NCI-H226 (cell line): ENCODE measurements around the gene TIRAP.
A peak's percentile ranks its signal among the peaks of the same experiment; 100 is the strongest.

Experiments used
- DNase-seq: peaks from one replicate; pipeline ENCODE4 v3.0.0-alpha.2; 2015

The TIRAP gene

DNA sequence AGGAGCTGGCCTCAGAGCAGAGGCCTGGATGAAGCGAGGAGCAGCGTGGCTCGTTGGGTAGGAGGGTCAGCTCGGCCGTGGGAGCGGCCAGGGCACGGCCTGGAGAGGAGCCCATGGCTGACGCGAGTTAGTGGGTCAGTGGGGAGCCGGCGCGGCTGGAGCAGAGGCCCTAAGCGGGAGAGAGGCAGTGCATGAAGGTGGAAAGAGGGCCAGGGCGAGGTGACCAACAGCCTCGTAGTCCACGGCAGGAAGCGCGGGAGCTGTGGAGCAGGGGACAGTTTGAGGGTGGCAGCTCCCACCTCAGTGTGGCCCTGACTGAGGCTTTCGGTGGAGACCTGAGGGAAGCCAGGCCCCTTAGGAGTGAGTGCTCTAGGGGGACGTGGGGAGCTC lies 45.1 kb downstream of the TIRAP start:
- DNase-seq: no peak

DNA sequence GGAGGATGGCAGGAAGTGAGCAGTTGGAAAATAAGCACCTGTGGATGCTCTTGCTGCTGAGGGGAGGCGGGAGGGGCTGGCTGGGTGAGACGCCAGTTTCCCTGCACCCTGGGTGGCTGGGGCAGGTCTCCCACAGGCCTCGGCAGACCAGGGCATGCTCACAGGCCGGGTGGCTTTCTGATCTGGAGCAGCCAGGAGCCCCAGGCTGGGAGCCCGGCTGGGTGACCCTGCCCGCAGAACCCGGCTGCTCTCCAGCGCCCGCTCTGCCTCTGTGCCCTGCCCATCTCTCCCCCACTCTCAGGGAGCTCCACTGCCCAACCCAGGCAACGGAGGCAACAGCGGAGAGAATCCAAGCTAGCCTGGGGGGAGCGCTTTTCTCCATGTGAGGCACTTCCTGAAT lies 45.6 kb downstream of the TIRAP start:
- no peak for DNase-seq

DNA sequence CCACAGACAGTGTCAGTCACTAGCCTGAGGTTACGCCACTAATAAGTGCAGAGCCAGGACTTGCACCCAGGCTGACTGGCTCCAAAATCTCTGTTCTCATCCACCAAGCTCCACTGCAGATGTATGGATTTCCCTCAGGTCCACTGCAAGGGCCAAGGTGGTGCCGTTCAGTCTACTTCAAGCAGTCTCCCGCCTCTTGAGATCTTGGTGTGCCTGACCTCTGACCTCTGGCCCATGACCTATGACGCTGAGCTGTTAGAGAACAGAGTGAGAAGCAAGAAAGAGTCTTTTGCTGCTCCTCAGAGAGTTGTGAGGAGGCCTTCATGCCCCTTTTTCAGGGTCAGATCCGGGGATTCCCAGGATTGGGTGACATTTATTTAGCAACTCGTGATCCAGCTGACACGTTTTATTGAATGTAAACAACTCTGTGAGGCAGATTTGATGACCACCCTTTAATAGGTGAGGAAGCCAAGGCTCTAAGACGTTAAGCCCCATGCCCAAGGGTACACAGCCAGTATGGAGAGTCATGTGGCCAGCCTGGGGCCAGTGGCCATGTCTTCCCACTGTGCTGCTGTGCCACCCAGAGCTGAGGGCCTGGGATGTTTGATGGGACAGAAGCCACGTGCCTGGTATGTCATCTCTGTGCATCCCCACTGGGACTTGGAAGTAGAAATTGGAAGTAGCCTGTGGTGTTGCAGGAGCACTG lies 46.2 kb downstream of the TIRAP start:
- no peak for DNase-seq

DNA sequence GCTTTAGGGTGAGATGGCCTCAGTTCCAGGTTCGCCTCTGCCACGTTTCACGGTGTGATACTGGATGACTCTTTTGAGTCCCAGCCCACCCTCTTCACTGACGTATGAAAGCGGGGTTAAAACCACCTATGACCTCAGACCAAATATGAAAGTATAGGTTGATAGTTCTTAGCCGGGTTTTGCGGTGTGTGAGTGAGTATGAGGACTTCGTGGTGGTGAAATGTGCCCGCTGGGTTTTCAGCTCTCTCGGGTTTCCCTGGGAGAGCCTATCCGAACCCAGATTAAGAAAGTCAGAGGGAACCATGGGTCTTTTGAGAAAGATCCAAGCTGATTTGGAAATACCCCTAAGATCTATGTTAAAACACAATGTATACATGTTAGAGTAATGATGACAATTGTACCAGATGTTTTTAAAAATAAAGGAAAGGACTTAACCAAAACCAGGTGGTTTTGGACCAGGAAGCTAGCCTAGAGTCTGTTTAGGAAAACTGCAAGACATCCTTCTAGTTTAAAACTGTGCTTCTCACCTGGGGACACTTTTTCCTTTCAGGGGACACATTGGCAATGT lies 46.8 kb downstream of the TIRAP start:
- DNase-seq: no peak

DNA sequence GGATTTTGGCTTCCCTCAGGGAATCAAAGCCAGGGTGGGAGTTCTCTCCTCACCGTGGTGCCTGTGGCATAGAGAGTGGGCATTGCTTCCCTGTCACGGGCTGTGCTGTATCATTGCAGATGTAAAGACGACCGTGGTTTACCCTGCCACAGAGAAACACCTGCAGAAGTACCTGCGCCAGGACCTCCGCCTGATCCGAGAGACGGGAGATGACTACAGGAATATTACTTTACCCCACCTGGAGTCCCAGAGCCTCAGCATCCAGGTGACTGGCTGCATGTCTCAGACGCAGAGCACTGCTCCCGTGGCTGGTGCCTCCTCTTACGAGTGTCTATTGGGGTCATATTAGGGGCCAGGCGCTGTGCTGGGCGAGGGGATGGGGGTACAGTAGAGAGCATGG lies 48.4 kb downstream of the TIRAP start:
- DNase-seq: no peak

DNA sequence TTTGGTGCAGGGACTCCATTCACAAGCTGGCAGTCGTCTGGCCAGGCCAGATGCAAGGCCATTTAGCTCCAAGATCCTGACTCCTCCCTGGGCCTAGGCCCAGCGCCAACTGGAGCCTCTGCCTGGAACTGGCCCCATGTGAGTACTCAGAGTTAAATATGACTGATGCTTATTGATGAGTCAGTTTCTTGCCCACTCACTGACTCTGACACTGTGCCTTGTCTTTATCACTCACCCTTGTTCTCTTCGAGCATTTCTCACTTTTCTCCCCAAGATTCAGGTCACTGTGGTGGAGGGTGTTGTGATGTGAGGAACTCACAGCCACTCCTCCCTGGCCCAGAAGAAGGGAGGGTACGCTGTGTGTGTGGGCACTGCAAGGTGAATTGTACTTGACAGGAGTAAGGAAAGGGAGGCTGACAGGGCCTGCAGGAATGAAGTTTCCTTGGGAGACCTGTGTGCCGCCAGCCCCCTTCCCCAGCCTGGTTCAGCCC lies 49.4 kb downstream of the TIRAP start:
- peak; percentile 71 for DNase-seq

DNA sequence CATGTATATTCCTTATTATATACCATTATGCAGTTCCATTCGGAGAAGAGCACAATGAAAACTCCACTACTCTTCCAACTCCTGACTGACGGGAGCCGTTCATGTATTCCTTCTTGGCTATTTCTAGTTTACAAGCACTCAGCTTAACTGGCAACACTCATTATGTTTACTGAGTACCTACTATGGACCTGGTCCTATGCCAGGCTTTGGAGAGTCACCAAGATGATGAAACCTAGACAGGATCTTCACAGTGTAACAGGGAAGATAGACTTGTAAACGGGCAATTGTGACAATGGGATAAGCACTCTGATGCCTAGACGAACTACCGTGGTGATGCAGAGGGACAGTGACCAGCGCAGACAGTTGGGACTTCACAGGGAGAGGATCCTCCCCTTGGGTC lies 50.2 kb downstream of the TIRAP start:
- no peak for DNase-seq

DNA sequence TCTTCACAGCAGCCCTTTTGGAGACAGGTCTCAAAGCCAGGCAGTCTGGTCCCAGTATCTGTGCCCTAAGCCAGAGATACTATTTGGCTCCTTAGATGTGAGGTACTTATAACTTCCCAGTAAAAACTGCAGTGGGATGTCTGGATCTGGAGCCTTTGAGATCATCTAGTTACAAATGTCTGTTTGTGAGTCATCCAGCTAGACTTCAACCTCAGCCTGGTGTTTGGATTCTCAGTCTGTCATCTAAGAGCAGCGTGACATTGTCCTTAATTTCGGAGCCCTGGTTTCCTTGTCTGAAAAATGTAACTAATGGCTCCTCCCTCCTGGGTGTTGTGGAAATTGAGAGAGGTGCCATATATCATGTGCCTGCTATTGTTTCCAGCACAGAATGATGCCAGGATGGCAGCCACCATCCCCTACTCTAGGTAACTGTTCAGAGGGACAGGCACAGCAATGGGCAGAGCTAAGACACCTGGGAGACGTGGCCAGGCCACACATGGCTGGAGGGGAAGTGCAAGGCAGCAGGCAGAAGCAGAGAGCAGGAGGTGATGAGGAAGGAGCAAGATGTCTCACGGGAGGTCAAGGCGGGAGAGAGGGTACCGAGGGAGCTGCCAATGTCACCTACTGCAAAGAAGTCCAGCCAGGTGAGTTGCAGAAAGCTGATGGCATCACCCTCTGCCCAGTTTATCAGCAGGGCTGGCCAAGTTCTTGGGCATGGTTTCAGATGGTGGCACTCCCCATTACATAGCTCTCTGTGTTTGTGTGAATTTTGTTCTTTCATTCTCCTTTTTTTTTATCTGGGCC lies 52.0 kb downstream of the TIRAP start:
- no peak for DNase-seq

DNA sequence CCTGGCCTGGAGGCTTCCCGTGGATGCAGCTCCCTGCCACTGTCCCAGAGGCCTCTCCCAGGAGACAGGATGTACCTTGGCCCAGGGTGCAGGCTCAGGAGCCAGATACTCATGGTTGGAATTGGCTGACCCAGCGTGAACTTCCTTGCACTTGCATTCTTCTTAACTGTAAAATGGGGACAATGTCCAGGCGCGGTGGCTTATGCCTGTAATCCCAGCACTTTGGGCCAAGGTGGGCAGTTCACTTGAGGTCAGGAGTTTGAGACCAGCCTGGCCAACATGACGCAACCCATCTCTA lies 52.5 kb downstream of the TIRAP start:
- DNase-seq: no peak

DNA sequence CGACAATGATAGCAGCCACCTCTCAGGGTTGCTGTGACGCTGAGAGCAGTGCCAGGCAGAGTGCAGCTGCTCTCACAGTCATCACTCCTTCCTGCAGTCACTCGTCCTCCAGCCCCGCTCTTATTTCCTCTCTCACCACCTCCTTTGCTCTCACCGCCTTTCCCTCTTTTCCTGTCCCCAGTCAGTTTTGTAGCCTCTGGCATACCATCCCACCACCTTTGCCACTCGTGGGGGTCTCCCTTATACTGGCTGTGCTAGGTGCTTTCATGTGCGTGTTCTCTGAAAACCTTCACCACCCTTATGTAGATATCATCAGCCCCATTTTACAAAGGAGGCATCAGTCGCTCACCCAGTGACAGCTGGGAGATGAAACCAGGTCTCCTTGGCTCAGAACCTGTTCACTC lies 53.2 kb downstream of the TIRAP start:
- no peak for DNase-seq

DNA sequence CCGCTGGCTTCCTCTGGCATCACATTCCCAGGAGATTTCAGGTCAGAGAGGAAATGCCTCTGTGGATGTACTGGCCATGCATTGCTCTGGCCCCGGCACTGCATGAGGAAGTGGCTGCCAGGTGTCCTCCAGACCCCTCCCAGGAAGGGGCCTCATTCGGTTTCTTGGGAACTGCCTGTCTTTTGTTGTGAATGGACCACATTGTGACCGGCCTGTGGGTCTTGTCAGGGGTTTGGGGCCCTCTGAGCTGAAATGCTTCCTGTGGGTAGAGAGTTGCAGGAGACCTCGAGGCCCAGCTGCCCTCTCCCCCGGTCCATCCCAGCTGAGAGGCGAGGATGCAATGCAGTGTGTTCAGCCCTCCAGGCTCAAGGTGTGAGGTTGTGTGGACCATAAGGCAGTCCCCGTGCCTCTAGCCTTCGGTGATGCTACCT lies 53.8 kb downstream of the TIRAP start:
- DNase-seq: no peak

DNA sequence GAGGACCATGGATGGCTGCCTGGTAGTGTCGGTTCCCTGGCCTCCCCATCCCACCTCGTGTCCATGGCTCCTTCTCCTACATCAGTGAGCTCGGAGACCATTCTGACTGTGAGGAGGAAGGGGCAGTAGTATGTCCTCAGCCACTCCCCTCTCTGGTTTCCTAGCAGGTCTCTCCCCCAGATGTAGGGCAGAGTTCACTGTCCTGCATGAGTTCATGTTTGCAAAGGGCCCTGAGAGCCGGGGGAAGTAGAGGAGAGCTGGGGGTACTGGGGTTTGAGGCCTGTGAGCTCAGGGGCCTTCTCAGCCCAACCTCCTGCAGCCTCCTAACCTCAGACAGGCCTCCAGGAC lies 54.2 kb downstream of the TIRAP start:
- no peak for DNase-seq

DNA sequence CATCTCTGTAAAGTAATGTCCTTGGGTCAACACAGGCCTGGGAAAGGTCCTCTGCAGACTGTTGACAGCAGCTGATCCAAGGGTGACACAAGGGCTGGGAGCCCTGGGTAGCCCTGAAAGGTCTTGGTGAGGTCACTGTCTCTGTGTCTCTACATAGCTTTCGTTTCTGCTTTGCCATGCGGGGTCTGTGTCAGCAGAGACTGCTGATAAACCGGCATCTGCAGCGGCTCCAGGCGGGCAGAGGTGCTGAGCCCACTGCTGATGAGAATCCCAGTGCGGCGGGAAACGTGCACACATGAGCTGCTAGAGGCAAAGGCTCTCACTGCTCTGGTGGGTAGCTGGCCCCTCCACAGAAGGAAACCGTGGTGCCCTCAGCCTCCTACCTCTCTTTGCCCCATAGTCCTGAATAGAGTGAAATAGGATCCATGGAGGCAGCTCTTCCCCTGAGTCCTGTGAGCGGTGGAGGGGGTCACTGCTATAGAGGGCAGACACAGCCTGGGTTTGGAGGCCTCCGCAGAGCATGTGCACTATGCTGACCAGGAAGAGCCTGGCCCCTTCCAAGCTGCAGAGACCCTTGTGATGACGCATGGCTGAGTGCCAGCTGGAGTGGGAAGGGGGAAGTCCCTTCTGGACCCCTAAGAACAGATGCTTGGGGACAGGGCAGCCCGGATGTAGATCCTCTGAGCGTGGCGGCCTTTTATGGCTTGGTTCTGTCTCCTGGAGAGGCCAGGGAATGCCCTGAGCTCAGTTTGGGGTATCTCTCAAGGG lies 54.8 kb downstream of the TIRAP start:
- DNase-seq: no peak

DNA sequence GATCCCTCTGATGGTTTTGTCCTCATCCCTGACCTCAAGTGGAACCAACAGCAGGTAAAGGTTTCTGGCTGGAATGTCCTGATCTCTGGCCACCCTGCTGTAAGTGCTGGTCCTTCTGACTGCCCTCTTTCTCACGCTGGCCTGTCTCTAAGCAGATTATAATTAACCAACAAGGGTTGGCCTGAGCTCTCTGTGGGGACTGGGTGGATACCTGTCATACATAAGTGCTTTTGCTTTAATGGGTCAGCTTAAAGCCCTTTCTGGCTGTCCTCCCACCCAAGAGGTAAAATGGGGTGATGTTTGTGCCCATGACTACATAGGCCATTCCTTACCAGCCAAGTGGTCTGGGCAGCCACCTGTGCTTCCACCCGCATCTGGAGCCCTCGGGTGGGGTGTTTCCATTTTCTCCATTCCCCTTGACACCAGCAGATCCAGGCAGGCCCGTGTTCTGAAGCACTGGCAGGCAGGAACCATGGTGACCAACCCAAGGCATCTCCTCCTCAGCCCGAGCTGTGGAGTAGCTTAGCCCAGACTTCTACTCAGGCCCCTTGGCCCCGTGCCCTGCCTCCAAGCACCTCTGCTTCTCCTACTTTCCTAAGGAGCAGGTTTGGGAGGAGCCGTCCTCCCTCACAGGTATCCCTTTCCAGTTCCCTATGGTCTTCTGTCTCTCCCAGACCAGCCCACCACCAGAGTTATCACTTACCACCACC lies 55.6 kb downstream of the TIRAP start:
- no peak for DNase-seq

DNA sequence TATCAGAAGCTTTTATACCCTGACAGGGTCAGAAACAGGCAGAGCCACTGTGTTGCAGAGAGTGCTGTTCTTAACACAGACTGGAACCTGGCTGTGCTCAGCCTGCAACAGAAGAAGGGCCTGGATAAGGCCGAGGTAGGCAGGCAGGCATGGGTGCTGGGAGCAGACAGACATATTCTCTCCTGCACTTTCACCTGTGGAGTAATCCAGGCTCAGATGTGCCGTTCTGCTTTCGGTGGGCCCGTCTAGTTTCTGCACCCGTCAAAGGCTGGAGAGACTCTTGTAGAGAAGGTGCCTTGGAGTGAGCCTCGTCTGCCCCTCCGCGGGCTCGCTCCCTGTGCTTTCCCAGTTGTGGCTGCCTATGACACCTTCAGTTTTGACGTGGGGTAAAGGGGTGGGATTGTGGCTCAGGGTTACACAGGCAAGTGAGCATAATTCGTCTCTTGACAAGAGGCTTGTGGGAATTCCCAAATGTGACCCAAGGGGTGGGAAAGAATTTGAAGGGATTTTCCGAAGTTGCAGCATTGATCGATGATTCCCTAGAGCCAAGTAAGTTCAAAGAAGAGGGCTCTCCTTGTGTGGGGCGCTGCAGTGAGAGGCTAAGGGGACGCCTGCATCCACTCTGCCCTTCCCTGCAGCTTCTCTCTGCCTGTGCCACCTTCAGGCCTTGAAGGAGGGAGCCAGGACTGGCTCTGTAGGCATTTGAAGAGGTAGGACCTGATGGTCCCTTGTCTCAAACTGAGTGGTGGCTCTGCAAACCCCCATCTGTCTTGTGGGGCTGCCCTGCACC lies 56.4 kb downstream of the TIRAP start:
- DNase-seq: no peak

DNA sequence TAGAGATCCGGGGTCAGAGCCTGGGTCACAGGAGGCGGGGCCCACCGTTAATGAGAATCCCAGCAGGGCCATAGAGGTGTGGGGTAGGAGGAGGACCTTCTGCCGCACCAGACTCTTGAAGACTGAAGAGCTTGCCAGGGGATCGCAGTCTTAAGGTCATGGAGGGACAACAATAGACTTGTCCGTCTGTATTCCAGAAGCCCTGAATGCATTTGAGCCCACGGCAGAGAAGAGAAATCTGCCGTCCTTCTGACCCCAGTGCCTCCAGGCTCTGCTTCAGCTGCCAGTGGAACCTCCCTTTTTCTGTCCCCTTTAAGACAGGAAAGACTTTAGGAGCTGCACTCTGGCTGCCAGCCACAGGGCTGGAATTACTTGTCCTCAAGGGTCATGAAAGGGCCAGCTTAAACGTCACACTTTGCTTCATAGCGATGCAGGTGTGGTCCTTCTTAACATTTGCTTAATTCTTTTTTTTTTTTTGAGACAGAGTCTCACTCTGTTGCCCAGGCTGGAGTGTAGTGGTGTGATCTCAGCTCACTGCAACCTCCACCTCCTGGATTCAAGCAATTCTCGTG lies 57.1 kb downstream of the TIRAP start:
- no peak for DNase-seq

DNA sequence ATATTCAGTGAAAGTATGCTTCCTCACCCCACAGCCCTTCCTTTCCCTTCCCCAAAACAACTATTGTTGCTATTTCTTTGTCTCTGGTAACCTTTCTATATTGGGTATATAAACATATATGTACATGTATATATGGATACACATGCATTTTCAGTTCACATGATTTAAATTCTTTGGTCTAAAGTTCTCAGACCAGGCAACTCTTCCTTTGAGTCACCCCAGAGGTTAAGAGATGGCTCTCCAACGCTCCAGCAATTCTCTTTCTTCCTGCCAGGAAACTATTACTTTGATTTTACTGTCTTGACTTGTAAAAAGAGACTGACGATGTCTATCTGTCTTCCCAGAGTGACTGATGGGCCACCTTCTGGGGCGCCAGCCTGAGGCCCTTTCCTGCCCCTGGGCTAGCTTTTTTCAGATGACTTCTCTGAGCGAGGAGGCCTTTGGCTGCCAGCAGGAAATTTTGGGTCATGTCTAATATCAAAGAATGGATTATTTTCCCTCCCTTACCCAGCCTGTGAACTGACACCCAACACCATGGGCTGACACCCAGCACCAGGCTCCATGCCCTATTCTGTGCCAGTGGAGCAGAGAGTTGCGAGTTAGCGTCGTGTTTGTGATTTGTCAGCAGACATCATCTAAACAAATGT lies 58.2 kb downstream of the TIRAP start:
- no peak for DNase-seq

DNA sequence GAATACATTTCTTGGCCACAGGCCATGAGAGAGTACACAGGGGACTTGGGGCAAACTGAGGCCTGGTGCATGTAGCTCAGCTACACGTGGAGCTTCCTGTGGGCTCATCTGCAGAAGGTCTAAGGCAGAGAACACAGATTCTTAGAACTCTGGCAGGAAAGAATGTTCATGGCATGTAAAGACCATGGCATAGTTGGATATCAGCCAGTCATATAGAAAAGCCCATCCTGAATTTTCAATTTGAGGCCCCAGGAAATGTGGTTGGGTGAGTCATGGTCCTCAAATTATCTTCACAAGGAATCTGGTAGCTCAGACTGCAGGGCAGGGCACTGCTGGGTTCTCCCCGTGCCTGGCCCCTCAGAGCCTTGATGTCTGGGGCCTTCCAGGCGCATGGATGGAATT lies 58.9 kb downstream of the TIRAP start:
- peak; percentile 76 for DNase-seq

DNA sequence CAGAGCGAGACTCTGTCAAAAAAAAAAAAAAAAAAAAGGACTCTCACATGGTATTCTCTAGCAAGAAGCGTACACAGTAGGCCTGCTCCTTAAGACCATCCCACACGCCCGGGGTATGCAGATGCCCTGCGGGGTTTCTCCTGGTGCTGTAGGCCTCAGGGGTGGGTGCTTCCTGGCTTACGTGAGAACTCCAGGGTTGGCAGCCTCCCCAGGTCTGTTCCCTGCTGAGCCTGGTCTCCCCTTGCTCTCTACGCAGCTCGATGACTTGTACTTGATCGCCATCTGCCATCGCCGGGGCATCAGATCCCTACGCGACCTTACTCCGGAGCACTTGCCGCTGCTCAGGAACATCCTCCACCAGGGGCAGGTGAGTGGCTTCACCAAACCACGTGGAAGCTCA lies 60.2 kb downstream of the TIRAP start:
- DNase-seq: no peak
